Measurements from ENCODE around the gene CTSH. TPM values are rescaled to one million over a fixed set of nuclear protein-coding genes. Genes with fewer than 3 reads are reported as not detected.

CTSH gene
- total and polyA plus RNA-seq, 7 experiments from 2014 or later = 8.4 to 98.4 (median 11.4) TPM

DNA sequence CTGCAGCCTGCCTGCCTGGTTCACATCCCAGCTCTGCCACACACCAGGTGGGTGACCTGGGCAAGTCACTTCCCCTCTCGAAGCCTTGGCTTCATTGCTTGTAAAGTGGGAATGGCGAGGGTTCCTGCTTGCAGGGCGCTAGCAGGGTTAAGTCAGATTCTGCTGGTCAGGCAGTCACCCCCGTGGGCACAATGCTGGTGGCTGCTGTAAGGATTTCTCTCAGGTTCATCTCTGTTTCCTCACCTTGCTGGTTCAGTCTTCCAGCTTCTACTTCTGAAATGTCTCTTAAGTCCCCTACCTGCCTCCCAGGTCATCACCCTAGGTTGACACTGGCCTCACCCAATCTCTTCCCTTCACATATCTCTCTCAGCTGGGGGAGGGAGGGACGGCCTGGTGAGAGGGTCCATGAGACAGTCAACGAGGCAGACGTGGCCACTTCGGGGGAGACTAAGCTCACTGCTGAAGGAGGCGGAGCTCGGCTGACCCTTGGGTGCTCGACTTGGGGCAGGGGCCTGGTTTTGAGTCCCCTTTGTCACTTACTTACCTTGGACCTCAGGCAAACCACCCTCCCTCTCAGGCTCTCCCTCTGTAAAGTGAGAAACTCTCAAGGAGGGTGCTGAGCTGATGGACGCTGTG, 11.5 kb downstream of the CTSH start:
- ChIA-PET CTCF (no interaction called here), POLR2A (no interaction called here)
- no peaks in the 10 kb centered on the region for H3K27me3 ChIP-seq (ENCODE audit: control insufficient read depth in 2 of 2, insufficient read depth in 2 of 2, low read length in 2 of 2)
- H3K4me3 ChIP-seq (ENCODE audit: low read length) = no peak overlapping the region
- ATAC-seq (no peak), DNase-seq (no peak)
- H3K27ac Mint-ChIP-seq = peak overlapping the region in 1 of 9 donors; percentile 7
- H3K27me3 Mint-ChIP-seq = peaks cover 0 to 12% (median 2%) of the 10 kb centered on the region in 5 donors
- no peaks in the 10 kb centered on the region for H3K36me3 ChIP-seq (ENCODE audit: control insufficient read depth in 2 of 3, insufficient read depth in 3 of 3, low read length in 3 of 3)
- peaks cover 0 to 31% (median 7%) of the 10 kb centered on the region in 7 donors for H3K4me1 Mint-ChIP-seq
- H3K36me3 Mint-ChIP-seq = peaks cover 0 to 16% (median 0%) of the 10 kb centered on the region in 5 donors
- H3K4me1 ChIP-seq (ENCODE audit: control insufficient read depth in 2 of 2, insufficient read depth in 2 of 2, low read length in 2 of 2) = no peaks in the 10 kb centered on the region
- no peaks in the 10 kb centered on the region for H3K9me3 ChIP-seq (ENCODE audit: control insufficient read depth in 2 of 3, low read length in 3 of 3)
- H3K9me3 Mint-ChIP-seq = peaks cover 0 to under 1% (median 0%) of the 10 kb centered on the region in 11 donors
- intact Hi-C loops (cut with micrococcal nuclease) = no loop called here
- H3K27ac ChIP-seq (ENCODE audit: low read depth, low read length) = no peak overlapping the region
- no peak overlapping the region for H3K4me3 Mint-ChIP-seq

- CTCF ChIA-PET = no interaction called here
- Histone ChIP-seq H3K36me3 (ENCODE audit: control insufficient read depth in 2 of 3, insufficient read depth in 3 of 3, low read length in 3 of 3) (no peaks in the 10 kb centered on the region), H3K4me3 (ENCODE audit: low read length) (no peak overlapping the region), H3K27ac (ENCODE audit: low read depth, low read length) (no peak overlapping the region), H3K27me3 (ENCODE audit: control insufficient read depth in 2 of 2, insufficient read depth in 2 of 2, low read length in 2 of 2) (no peaks in the 10 kb centered on the region), H3K4me1 (ENCODE audit: control insufficient read depth in 2 of 2, insufficient read depth in 2 of 2, low read length in 2 of 2) (no peaks in the 10 kb centered on the region), H3K9me3 (ENCODE audit: control insufficient read depth in 2 of 3, low read length in 3 of 3) (no peaks in the 10 kb centered on the region)
- intact Hi-C loops (cut with micrococcal nuclease) = no loop called here
- Mint-ChIP-seq H3K36me3 (peaks cover 0 to 15% (median 0%) of the 10 kb centered on the region in 5 donors), H3K9me3 (no peaks in the 10 kb centered on the region), H3K4me1 (peaks cover 0 to 23% (median 2%) of the 10 kb centered on the region in 7 donors), H3K4me3 (no peak overlapping the region), H3K27me3 (peaks cover 0 to 4% (median 0%) of the 10 kb centered on the region in 5 donors), H3K27ac (no peak overlapping the region)
- DNase-seq = no peak
- POLR2A ChIA-PET = no interaction called here
- ATAC-seq = no peak
Observed at GRCh38 chr15:78932258-78932808, 12.5 kb downstream of the CTSH start.

GRCh38 chr15:78931439-78932257, 13.2 kb downstream of the CTSH start:
- no peaks in the 10 kb centered on the region for H3K9me3 ChIP-seq (ENCODE audit: control insufficient read depth in 2 of 3, low read length in 3 of 3)
- no peak overlapping the region for H3K27ac Mint-ChIP-seq
- CTCF ChIA-PET = interaction anchor here (0.6 kb wide), 1 partner anchor 130 kb away, joined by 7 read pairs; no protein-coding TSS in a partner anchor
- H3K4me1 ChIP-seq (ENCODE audit: control insufficient read depth in 2 of 2, insufficient read depth in 2 of 2, low read length in 2 of 2) = no peaks in the 10 kb centered on the region
- DNase-seq (no peak), ATAC-seq (no peak)
- H3K36me3 Mint-ChIP-seq = peaks cover 0 to 14% (median 2%) of the 10 kb centered on the region in 5 donors
- no peak overlapping the region for H3K4me3 ChIP-seq (ENCODE audit: low read length)
- no peaks in the 10 kb centered on the region for H3K36me3 ChIP-seq (ENCODE audit: control insufficient read depth in 2 of 3, insufficient read depth in 3 of 3, low read length in 3 of 3)
- H3K27me3 ChIP-seq (ENCODE audit: control insufficient read depth in 2 of 2, insufficient read depth in 2 of 2, low read length in 2 of 2) = no peaks in the 10 kb centered on the region
- peaks cover 0 to 16% (median 0%) of the 10 kb centered on the region in 7 donors for H3K4me1 Mint-ChIP-seq
- peaks cover 0 to 4% (median 0%) of the 10 kb centered on the region in 5 donors for H3K27me3 Mint-ChIP-seq
- no peak overlapping the region for H3K4me3 Mint-ChIP-seq
- no peak overlapping the region for H3K27ac ChIP-seq (ENCODE audit: low read depth, low read length)
- no peaks in the 10 kb centered on the region for H3K9me3 Mint-ChIP-seq
- intact Hi-C loops (cut with micrococcal nuclease) = no loop called here
- POLR2A ChIA-PET = no interaction called here

DNA sequence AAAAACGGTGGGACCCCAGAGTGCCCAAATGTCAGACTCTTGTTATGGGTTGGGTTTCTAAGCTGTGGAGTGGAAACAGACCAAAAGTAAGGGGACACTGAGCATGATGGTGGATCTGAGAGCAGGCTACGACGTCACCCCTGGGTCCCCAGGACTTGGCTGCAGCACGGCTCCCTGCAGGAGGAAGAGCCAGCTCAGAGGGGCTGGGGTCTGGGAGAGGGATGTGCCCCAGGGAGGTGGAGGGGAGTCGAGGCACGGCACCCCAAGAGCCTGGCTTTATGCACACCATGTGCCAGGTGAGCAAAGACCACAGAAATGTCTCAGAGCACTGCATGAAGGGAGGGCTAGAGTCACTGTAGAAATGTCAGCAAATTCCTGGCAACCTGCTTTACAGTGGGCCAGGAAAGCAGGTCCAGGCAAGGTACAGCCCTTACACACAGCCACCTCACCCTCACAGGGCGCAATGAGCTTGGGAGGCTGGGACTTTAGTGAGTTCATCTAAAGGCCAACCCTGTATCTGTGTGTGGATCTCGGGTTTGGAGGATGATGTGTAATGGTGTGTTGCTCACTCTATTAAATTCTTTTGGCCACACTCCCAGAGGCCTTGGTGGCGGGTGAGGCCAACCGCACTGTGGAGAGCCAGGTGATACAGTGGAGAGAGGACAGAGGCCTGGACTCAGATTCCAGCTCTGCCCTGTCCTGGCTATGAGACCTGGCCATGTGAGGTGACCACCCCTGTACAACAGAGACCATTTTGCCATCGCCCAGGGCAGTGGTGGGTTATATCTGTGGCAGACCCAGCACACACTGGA, 14.1 kb downstream of the CTSH start:
- Mint-ChIP-seq H3K27me3 (peaks cover 0 to 4% (median 0%) of the 10 kb centered on the region in 5 donors), H3K36me3 (peaks cover 0 to 14% (median 3%) of the 10 kb centered on the region in 5 donors), H3K9me3 (no peaks in the 10 kb centered on the region), H3K4me3 (no peak overlapping the region), H3K4me1 (peaks cover 0 to 11% (median 0%) of the 10 kb centered on the region in 7 donors), H3K27ac (peak overlapping the region in 1 of 9 donors; percentile 74)
- intact Hi-C loops (cut with micrococcal nuclease) = no loop called here
- Histone ChIP-seq H3K4me1 (ENCODE audit: control insufficient read depth in 2 of 2, insufficient read depth in 2 of 2, low read length in 2 of 2) (no peaks in the 10 kb centered on the region), H3K4me3 (ENCODE audit: low read length) (no peak overlapping the region), H3K27me3 (ENCODE audit: control insufficient read depth in 2 of 2, insufficient read depth in 2 of 2, low read length in 2 of 2) (no peaks in the 10 kb centered on the region), H3K27ac (ENCODE audit: low read depth, low read length) (no peak overlapping the region), H3K36me3 (ENCODE audit: control insufficient read depth in 2 of 3, insufficient read depth in 3 of 3, low read length in 3 of 3) (no peaks in the 10 kb centered on the region), H3K9me3 (ENCODE audit: control insufficient read depth in 2 of 3, low read length in 3 of 3) (no peaks in the 10 kb centered on the region)
- ChIA-PET CTCF (no interaction called here), POLR2A (no interaction called here)
- no peak for ATAC-seq
- DNase-seq = no peak

GRCh38 chr15:78929536-78930264, 15.1 kb downstream of the CTSH start:
- H3K9me3 Mint-ChIP-seq = no peaks in the 10 kb centered on the region
- ATAC-seq (no peak), DNase-seq (no peak)
- ChIA-PET CTCF (no interaction called here), POLR2A (no interaction called here)
- peaks cover 0 to 17% (median 3%) of the 10 kb centered on the region in 5 donors for H3K36me3 Mint-ChIP-seq
- H3K9me3 ChIP-seq (ENCODE audit: control insufficient read depth in 2 of 3, low read length in 3 of 3) = no peaks in the 10 kb centered on the region
- H3K27ac Mint-ChIP-seq = no peak overlapping the region
- H3K36me3 ChIP-seq (ENCODE audit: control insufficient read depth in 2 of 3, insufficient read depth in 3 of 3, low read length in 3 of 3) = peaks cover 0 to 5% (median 0%) of the 10 kb centered on the region in 3 experiments
- no peak overlapping the region for H3K4me3 Mint-ChIP-seq
- no peaks in the 10 kb centered on the region for H3K27me3 ChIP-seq (ENCODE audit: control insufficient read depth in 2 of 2, insufficient read depth in 2 of 2, low read length in 2 of 2)
- intact Hi-C loops (cut with micrococcal nuclease) = no loop called here
- H3K4me3 ChIP-seq (ENCODE audit: low read length) = no peak overlapping the region
- H3K27me3 Mint-ChIP-seq = peaks cover 0 to 4% (median 0%) of the 10 kb centered on the region in 5 donors
- H3K4me1 ChIP-seq (ENCODE audit: control insufficient read depth in 2 of 2, insufficient read depth in 2 of 2, low read length in 2 of 2) = no peaks in the 10 kb centered on the region
- H3K27ac ChIP-seq (ENCODE audit: low read depth, low read length) = no peak overlapping the region
- H3K4me1 Mint-ChIP-seq = peaks cover 0 to 8% (median 0%) of the 10 kb centered on the region in 7 donors

DNA sequence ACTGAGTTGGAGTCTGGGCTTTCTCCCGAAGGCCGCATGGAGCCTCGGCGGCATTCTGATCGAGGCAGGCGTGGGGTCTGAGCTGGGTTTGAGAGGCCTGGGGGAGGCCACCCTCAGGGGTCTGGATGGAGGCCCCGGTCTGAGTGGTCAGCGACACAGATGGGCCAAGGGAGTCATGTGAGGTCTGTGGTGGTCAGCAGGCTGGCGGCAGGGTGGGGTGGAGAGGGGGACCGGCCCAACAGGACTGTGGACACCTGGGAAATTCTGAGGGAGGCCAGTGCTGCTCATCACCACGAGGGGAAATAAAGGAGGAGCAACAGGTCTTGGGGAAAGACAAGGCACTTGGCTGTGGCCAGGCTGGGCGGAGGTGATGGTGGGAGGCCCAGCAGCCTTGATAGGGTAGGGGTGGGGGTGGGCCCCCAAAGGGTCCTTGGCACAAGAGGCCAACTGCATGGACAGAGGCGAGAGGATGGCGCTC, 16.2 kb downstream of the CTSH start:
- intact Hi-C loops (cut with micrococcal nuclease) = no loop called here
- Histone ChIP-seq H3K4me3 (ENCODE audit: low read length) (no peak overlapping the region), H3K9me3 (ENCODE audit: control insufficient read depth in 2 of 3, low read length in 3 of 3) (no peaks in the 10 kb centered on the region), H3K27ac (ENCODE audit: low read depth, low read length) (no peak overlapping the region), H3K4me1 (ENCODE audit: control insufficient read depth in 2 of 2, insufficient read depth in 2 of 2, low read length in 2 of 2) (no peaks in the 10 kb centered on the region), H3K36me3 (ENCODE audit: control insufficient read depth in 2 of 3, insufficient read depth in 3 of 3, low read length in 3 of 3) (peaks cover 0 to 5% (median 0%) of the 10 kb centered on the region in 3 experiments), H3K27me3 (ENCODE audit: control insufficient read depth in 2 of 2, insufficient read depth in 2 of 2, low read length in 2 of 2) (no peaks in the 10 kb centered on the region)
- Mint-ChIP-seq H3K4me1 (peaks cover 0 to 4% (median 0%) of the 10 kb centered on the region in 7 donors), H3K4me3 (no peak overlapping the region), H3K27ac (peak overlapping the region in 1 of 9 donors; percentile 22), H3K27me3 (no peaks in the 10 kb centered on the region), H3K36me3 (peaks cover 0 to 17% (median 3%) of the 10 kb centered on the region in 5 donors), H3K9me3 (no peaks in the 10 kb centered on the region)
- DNase-seq (no peak), ATAC-seq (no peak)
- POLR2A ChIA-PET = no interaction called here
- CTCF ChIA-PET = no interaction called here

Measured in naive thymus-derived CD4-positive, alpha-beta T cell (primary cell).